Duodenal mucosa (tissue), 2 donors: Measurements from ENCODE around the gene PRKD1.
A peak's percentile ranks its signal among the peaks of the same experiment; 100 is the strongest.

ENCODE experiments used
- H3K27ac ChIP-seq: one replicate; pipeline ENCODE4 v1.7.0; 2013; ENCODE audit warnings: low read depth, low read length
- H3K27me3 ChIP-seq, 2 donors: one replicate each; pipeline ENCODE4 v1.7.0; 2013; ENCODE audit warnings: low read length in 2 of 2, control low read depth in 1 of 2; ENCODE audit not compliant: insufficient read depth in 2 of 2, control insufficient read depth in 1 of 2
- H3K36me3 ChIP-seq, 2 donors: one replicate each; pipeline ENCODE4 v1.7.0; 2013; ENCODE audit warnings: low read length in 2 of 2, control low read depth in 1 of 2; ENCODE audit not compliant: insufficient read depth in 2 of 2, control insufficient read depth in 1 of 2
- H3K4me1 ChIP-seq, 2 donors: one replicate each; pipeline ENCODE4 v1.7.0; 2013; ENCODE audit warnings: low read length in 2 of 2, control low read depth in 1 of 2; ENCODE audit not compliant: insufficient read depth in 2 of 2, control insufficient read depth in 1 of 2
- H3K4me3 ChIP-seq, 2 donors: one replicate each; pipeline ENCODE4 v1.7.0; 2013; ENCODE audit warnings: low read length in 2 of 2, low read depth in 1 of 2
- H3K9ac ChIP-seq, 2 donors: one replicate each; pipeline ENCODE4 v1.7.0; 2013; ENCODE audit warnings: low read length in 2 of 2, low read depth in 1 of 2
- H3K9me3 ChIP-seq, 2 donors: one replicate each; pipeline ENCODE4 v1.7.0; 2013; ENCODE audit warnings: low read length in 2 of 2, control low read depth in 1 of 2; ENCODE audit not compliant: control insufficient read depth in 1 of 2

Gene PRKD1

GRCh38 chr14:29927376-29928116 is at the start of gene PRKD1:
TSS of gene PRKD1 (minus strand) at chr14:29927847.
- H3K4me3 ChIP-seq: peak within 1 kb of the TSS; percentile 67 to 71
- no peaks in the 10 kb centered on the region for H3K36me3 ChIP-seq
- peaks cover 5 to 9% of the 10 kb centered on the region in 2 donors for H3K4me1 ChIP-seq
- peak within 1 kb of the TSS in 1 of 2 donors; percentile 61 for H3K9ac ChIP-seq
- H3K9me3 ChIP-seq: no peaks in the 10 kb centered on the region
- peak within 1 kb of the TSS; percentile 20 for H3K27ac ChIP-seq
- peaks cover 0 to 13% of the 10 kb centered on the region in 2 donors for H3K27me3 ChIP-seq

GRCh38 chr14:29971101-29971500 is 43.5 kb upstream of the PRKD1 start:
- H3K36me3 ChIP-seq: no peaks in the 10 kb centered on the region
- no peaks in the 10 kb centered on the region for H3K27me3 ChIP-seq
- H3K9me3 ChIP-seq: no peaks in the 10 kb centered on the region
- no peak overlapping the region for H3K4me3 ChIP-seq
- no peak overlapping the region for H3K9ac ChIP-seq
- H3K4me1 ChIP-seq: no peaks in the 10 kb centered on the region
- H3K27ac ChIP-seq: no peak overlapping the region

- no peak overlapping the region for H3K9ac ChIP-seq
Observed at GRCh38 chr14:29955087-29955486, 27.4 kb upstream of the PRKD1 start.

GRCh38 chr14:29953501-29953900 is 25.9 kb upstream of the PRKD1 start:
- Histone ChIP-seq H3K27ac (no peak overlapping the region), H3K9me3 (no peaks in the 10 kb centered on the region), H3K4me1 (no peaks in the 10 kb centered on the region), H3K27me3 (no peaks in the 10 kb centered on the region), H3K36me3 (no peaks in the 10 kb centered on the region), H3K4me3 (no peak overlapping the region), H3K9ac (no peak overlapping the region)

More at GRCh38 chr14:29955087-29955486, 27.4 kb upstream of the PRKD1 start:
- no peak overlapping the region for H3K4me3 ChIP-seq
- no peaks in the 10 kb centered on the region for H3K4me1 ChIP-seq
- no peak overlapping the region for H3K27ac ChIP-seq
- H3K9me3 ChIP-seq: no peaks in the 10 kb centered on the region
- H3K36me3 ChIP-seq: no peaks in the 10 kb centered on the region
- H3K27me3 ChIP-seq: no peaks in the 10 kb centered on the region

GRCh38 chr14:29944091-29944490 is 16.4 kb upstream of the PRKD1 start:
- no peaks in the 10 kb centered on the region for H3K4me1 ChIP-seq
- no peaks in the 10 kb centered on the region for H3K27me3 ChIP-seq
- no peaks in the 10 kb centered on the region for H3K9me3 ChIP-seq
- H3K4me3 ChIP-seq: no peak overlapping the region
- no peak overlapping the region for H3K27ac ChIP-seq
- H3K36me3 ChIP-seq: no peaks in the 10 kb centered on the region
- H3K9ac ChIP-seq: no peak overlapping the region

- no peaks in the 10 kb centered on the region for H3K27me3 ChIP-seq
- no peaks in the 10 kb centered on the region for H3K4me1 ChIP-seq
- no peak overlapping the region for H3K9ac ChIP-seq
- H3K9me3 ChIP-seq: no peaks in the 10 kb centered on the region
- H3K36me3 ChIP-seq: no peaks in the 10 kb centered on the region
- H3K27ac ChIP-seq: no peak overlapping the region
- H3K4me3 ChIP-seq: no peak overlapping the region
Observed at GRCh38 chr14:29941401-29941800, 13.8 kb upstream of the PRKD1 start.

GRCh38 chr14:29940482-29940881 is 12.8 kb upstream of the PRKD1 start:
- Histone ChIP-seq H3K4me3 (no peak overlapping the region), H3K36me3 (no peaks in the 10 kb centered on the region)

GRCh38 chr14:29937116-29937515 is 9.5 kb upstream of the PRKD1 start:
- Histone ChIP-seq H3K27ac (no peak overlapping the region), H3K9me3 (no peaks in the 10 kb centered on the region), H3K9ac (no peak overlapping the region), H3K36me3 (no peaks in the 10 kb centered on the region), H3K4me3 (no peak overlapping the region), H3K4me1 (no peaks in the 10 kb centered on the region), H3K27me3 (no peaks in the 10 kb centered on the region)

More at GRCh38 chr14:29940482-29940881, 12.8 kb upstream of the PRKD1 start:
- no peaks in the 10 kb centered on the region for H3K4me1 ChIP-seq
- no peak overlapping the region for H3K27ac ChIP-seq
- H3K9ac ChIP-seq: no peak overlapping the region
- H3K27me3 ChIP-seq: no peaks in the 10 kb centered on the region
- no peaks in the 10 kb centered on the region for H3K9me3 ChIP-seq

- H3K27ac ChIP-seq: no peak overlapping the region
- H3K36me3 ChIP-seq: no peaks in the 10 kb centered on the region
- H3K4me1 ChIP-seq: peaks cover 5 to 9% of the 10 kb centered on the region in 2 donors
Observed at GRCh38 chr14:29930283-29930682, 2.6 kb upstream of the PRKD1 start.

GRCh38 chr14:29928117-29928640 is 532 bp upstream of the PRKD1 start:
- H3K27ac ChIP-seq: no peak overlapping the region

More at GRCh38 chr14:29930283-29930682, 2.6 kb upstream of the PRKD1 start:
- no peak overlapping the region for H3K9ac ChIP-seq
- no peaks in the 10 kb centered on the region for H3K9me3 ChIP-seq
- H3K27me3 ChIP-seq: peaks cover 0 to 13% of the 10 kb centered on the region in 2 donors
- no peak overlapping the region for H3K4me3 ChIP-seq

More at GRCh38 chr14:29928117-29928640, 532 bp upstream of the PRKD1 start:
- Histone ChIP-seq H3K4me3 (no peak overlapping the region), H3K27me3 (peaks cover 0 to 13% of the 10 kb centered on the region in 2 donors), H3K4me1 (peaks cover 5 to 9% of the 10 kb centered on the region in 2 donors), H3K9me3 (no peaks in the 10 kb centered on the region), H3K9ac (no peak overlapping the region), H3K36me3 (no peaks in the 10 kb centered on the region)
